ENCODE results near the gene AHNAK. TPM values are rescaled to one million over a fixed set of nuclear protein-coding genes. Genes with fewer than 3 reads are reported as not detected.
A peak's percentile ranks its signal among the peaks of the same experiment; 100 is the strongest.

AHNAK gene
- total and polyA plus RNA-seq, 8 donors: 176 to 636 (median 219) TPM

DNA sequence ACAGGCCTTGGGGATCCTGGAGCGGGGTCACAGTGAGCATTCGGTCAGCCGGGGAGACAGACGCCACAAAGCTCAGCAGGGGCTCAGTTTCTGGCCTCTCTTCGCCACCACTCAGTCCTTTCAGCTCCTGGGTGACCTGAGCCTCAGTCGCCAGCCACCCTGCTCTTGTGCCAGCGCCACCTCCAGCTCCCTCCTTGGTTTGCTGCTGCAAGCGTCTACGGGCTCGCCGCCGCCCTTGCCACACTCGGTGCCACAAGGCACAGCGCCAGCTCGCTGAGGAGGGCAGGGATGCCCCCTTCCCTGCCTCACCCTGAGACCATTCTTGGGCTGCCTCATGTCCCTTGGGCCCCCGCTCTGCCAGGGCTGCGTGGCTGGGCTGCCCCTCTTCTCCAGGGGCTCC lies 28.6 kb upstream of the AHNAK start:
- no peak for ATAC-seq
- peak overlapping the region; percentile 47 to 68 for H3K4me3 ChIP-seq
- intact Hi-C loops (cut with DNase I): no loop called here
- peaks cover 18 to 63% of the 10 kb centered on the region in 2 donors for H3K4me1 ChIP-seq
- no peaks in the 10 kb centered on the region for H3K27me3 ChIP-seq
- TF ChIP-seq CTCF (IDR thresholded peaks at IDR 0.05): no peak
- no peak for DNase-seq
- H3K27ac ChIP-seq: peak overlapping the region; percentile 88 to 95
- H3K9me3 ChIP-seq: no peaks in the 10 kb centered on the region
- H3K36me3 ChIP-seq: peaks cover 5 to 64% of the 10 kb centered on the region in 2 donors

GRCh38 chr11:62574363-62575071 lies 27.9 kb upstream of the AHNAK start:
- no peak for TF ChIP-seq CTCF (IDR thresholded peaks at IDR 0.05)
- H3K9me3 ChIP-seq: no peaks in the 10 kb centered on the region
- no peaks in the 10 kb centered on the region for H3K27me3 ChIP-seq
- peaks cover 18 to 70% of the 10 kb centered on the region in 2 donors for H3K4me1 ChIP-seq
- peak overlapping the region; percentile 47 to 68 for H3K4me3 ChIP-seq
- intact Hi-C loops (cut with DNase I): no loop called here
- ATAC-seq: peak; percentile 40
- peaks cover 5 to 64% of the 10 kb centered on the region in 2 donors for H3K36me3 ChIP-seq
- peak overlapping the region; percentile 88 to 95 for H3K27ac ChIP-seq
- peak in 1 of 4 donors; percentile 85 for DNase-seq

GRCh38 chr11:62573592-62574362 lies 27.2 kb upstream of the AHNAK start, which contains the start of gene EEF1G:
EEF1G (minus strand) TSS chr11:62573891; CDS start chr11:62573842, 49 bp downstream.
- Histone ChIP-seq H3K4me3 (peak within 1 kb of the TSS; percentile 68 to 77), H3K36me3 (peaks cover 5 to 64% of the 10 kb centered on the region in 2 donors), H3K4me1 (peaks cover 18 to 76% of the 10 kb centered on the region in 2 donors), H3K27me3 (no peaks in the 10 kb centered on the region), H3K27ac (peak within 1 kb of the TSS; percentile 88 to 95), H3K9me3 (no peaks in the 10 kb centered on the region)
- intact Hi-C loops (cut with DNase I): no loop called here
- peak; percentile 97 for ATAC-seq
- no peak for TF ChIP-seq CTCF (IDR thresholded peaks at IDR 0.05)
- peak; percentile 98 to 100 (median 99) for DNase-seq

DNA sequence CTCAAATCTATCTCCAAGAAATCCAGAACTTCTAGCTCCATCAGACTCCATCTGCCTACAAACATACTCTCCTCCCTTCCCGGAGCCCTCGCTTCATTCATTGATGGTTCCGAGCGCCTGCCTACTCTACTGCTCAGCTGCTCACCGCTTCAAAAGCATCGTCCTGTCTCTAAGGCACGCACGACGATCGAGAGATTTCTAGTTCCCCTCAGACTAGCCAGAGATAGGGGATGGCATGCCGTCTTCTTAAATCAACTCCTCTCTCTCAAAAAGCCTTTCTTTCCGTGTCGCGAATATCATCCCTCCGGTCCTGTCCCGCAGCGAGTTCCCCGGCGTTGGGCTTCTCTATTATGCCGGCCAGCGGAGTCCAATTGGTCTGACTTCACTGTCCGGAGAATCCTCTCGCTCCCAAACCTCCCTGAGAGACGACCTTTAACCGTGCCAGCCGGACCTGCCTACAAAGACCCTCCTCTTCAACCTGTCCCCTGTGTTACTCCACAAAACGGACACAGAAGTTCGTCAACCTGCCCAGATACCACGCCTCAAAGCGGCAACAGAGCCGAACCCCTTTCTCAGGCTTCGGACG lies 26.5 kb upstream of the AHNAK start:
- peak overlapping the region; percentile 68 to 77 for H3K4me3 ChIP-seq
- ATAC-seq (peak; percentile 4), DNase-seq (no peak)
- peak overlapping the region; percentile 82 to 88 for H3K27ac ChIP-seq
- H3K27me3 ChIP-seq: no peaks in the 10 kb centered on the region
- intact Hi-C loops (cut with DNase I): no loop called here
- no peaks in the 10 kb centered on the region for H3K9me3 ChIP-seq
- no peak for TF ChIP-seq CTCF (IDR thresholded peaks at IDR 0.05)
- peaks cover 5 to 64% of the 10 kb centered on the region in 2 donors for H3K36me3 ChIP-seq
- peaks cover 18 to 76% of the 10 kb centered on the region in 2 donors for H3K4me1 ChIP-seq

Measured in left lung (tissue), 10 donors.